Islet of Langerhans (tissue), 1 donor: Measurements from ENCODE around the gene EFEMP1.

Source experiments
- FAIRE-seq: peaks from one replicate; lab custom pipeline; 2011; peaks lifted over from hg19 to GRCh38; lab: Jason Lieb, UNC

Gene EFEMP1

GRCh38 chr2:55896633-55897032 is 26.9 kb downstream of the EFEMP1 start:
- no peak for FAIRE-seq

- FAIRE-seq = no peak
Measured at GRCh38 chr2:55894720-55895119, 28.9 kb downstream of the EFEMP1 start.

- FAIRE-seq = no peak
Measured at GRCh38 chr2:55891671-55892094, 31.9 kb downstream of the EFEMP1 start.

- no peak for FAIRE-seq
Measured at GRCh38 chr2:55888936-55889335, 34.6 kb downstream of the EFEMP1 start.

- no peak for FAIRE-seq
Measured at GRCh38 chr2:55887901-55888624, 35.5 kb downstream of the EFEMP1 start.

- no peak for FAIRE-seq
Measured at GRCh38 chr2:55887351-55887750, 36.2 kb downstream of the EFEMP1 start.

GRCh38 chr2:55885944-55886281 is 37.7 kb downstream of the EFEMP1 start:
- no peak for FAIRE-seq

- FAIRE-seq = no peak
Measured at GRCh38 chr2:55885127-55885943, 38.2 kb downstream of the EFEMP1 start.

- no peak for FAIRE-seq
Measured at GRCh38 chr2:55883829-55884228, 39.8 kb downstream of the EFEMP1 start.

GRCh38 chr2:55883357-55883756 is 40.2 kb downstream of the EFEMP1 start:
- no peak for FAIRE-seq

- FAIRE-seq = no peak
Measured at GRCh38 chr2:55882954-55883353, 40.6 kb downstream of the EFEMP1 start.

- no peak for FAIRE-seq
Measured at GRCh38 chr2:55880416-55881143, 43.0 kb downstream of the EFEMP1 start.

GRCh38 chr2:55879976-55880375 is 43.6 kb downstream of the EFEMP1 start:
- FAIRE-seq = no peak

- FAIRE-seq = no peak
Measured at GRCh38 chr2:55877087-55877436, 46.5 kb downstream of the EFEMP1 start.

GRCh38 chr2:55876429-55877086 is 47.0 kb downstream of the EFEMP1 start:
- FAIRE-seq = no peak

- FAIRE-seq = no peak
Measured at GRCh38 chr2:55875434-55876135, 48.0 kb downstream of the EFEMP1 start.

GRCh38 chr2:55874338-55874737 is 49.2 kb downstream of the EFEMP1 start:
- FAIRE-seq = no peak

GRCh38 chr2:55871637-55872036 is 51.9 kb downstream of the EFEMP1 start:
- no peak for FAIRE-seq

- FAIRE-seq = no peak
Measured at GRCh38 chr2:55869637-55870325, 53.8 kb downstream of the EFEMP1 start.

GRCh38 chr2:55865096-55865835 is 58.3 kb downstream of the EFEMP1 start:
- no peak for FAIRE-seq
